ENCODE results near the gene DEUP1. TPM values are rescaled to one million over a fixed set of nuclear protein-coding genes. Genes with fewer than 3 reads are reported as not detected.

The DEUP1 gene
- total RNA-seq, 1 experiment from 2014 or later = not detected

GRCh38 chr11:93322207-93322606, 8.3 kb upstream of the DEUP1 start:
- Mint-ChIP-seq H3K27ac (ENCODE audit: unreplicated experiment) (no peak overlapping the region), H3K4me1 (ENCODE audit: low read depth, unreplicated experiment) (no peaks in the 10 kb centered on the region), H3K4me3 (ENCODE audit: low read depth, unreplicated experiment) (no peak overlapping the region), H3K9me3 (ENCODE audit: low read depth, unreplicated experiment) (peaks cover 4% of the 10 kb centered on the region), H3K36me3 (ENCODE audit: insufficient read depth, unreplicated experiment) (no peaks in the 10 kb centered on the region), H3K27me3 (ENCODE audit: unreplicated experiment) (no peaks in the 10 kb centered on the region)
- DNase-seq = no peak
- no TSS peak for BruUV-seq (replicated peaks)
- CTCF ChIA-PET = no interaction called here
- intact Hi-C loops (cut with micrococcal nuclease; ENCODE audit: unreplicated experiment) = no loop called here
- no peak for TF ChIP-seq CTCF (IDR thresholded peaks at IDR 0.05; ENCODE audit: unreplicated experiment)

GRCh38 chr11:93323747-93324146, 6.8 kb upstream of the DEUP1 start:
- BruUV-seq (replicated peaks) = no TSS peak
- DNase-seq = no peak
- Mint-ChIP-seq H3K27ac (ENCODE audit: unreplicated experiment) (no peak overlapping the region), H3K27me3 (ENCODE audit: unreplicated experiment) (no peaks in the 10 kb centered on the region), H3K9me3 (ENCODE audit: low read depth, unreplicated experiment) (peaks cover 4% of the 10 kb centered on the region), H3K36me3 (ENCODE audit: insufficient read depth, unreplicated experiment) (no peaks in the 10 kb centered on the region), H3K4me3 (ENCODE audit: low read depth, unreplicated experiment) (no peak overlapping the region), H3K4me1 (ENCODE audit: low read depth, unreplicated experiment) (no peaks in the 10 kb centered on the region)
- CTCF ChIA-PET = no interaction called here
- TF ChIP-seq CTCF (IDR thresholded peaks at IDR 0.05; ENCODE audit: unreplicated experiment) = no peak
- intact Hi-C loops (cut with micrococcal nuclease; ENCODE audit: unreplicated experiment) = no loop called here

- DNase-seq = no peak
- Mint-ChIP-seq H3K27ac (ENCODE audit: unreplicated experiment) (no peak overlapping the region), H3K4me3 (ENCODE audit: low read depth, unreplicated experiment) (no peak overlapping the region), H3K4me1 (ENCODE audit: low read depth, unreplicated experiment) (no peaks in the 10 kb centered on the region), H3K9me3 (ENCODE audit: low read depth, unreplicated experiment) (peaks cover 4% of the 10 kb centered on the region), H3K36me3 (ENCODE audit: insufficient read depth, unreplicated experiment) (no peaks in the 10 kb centered on the region), H3K27me3 (ENCODE audit: unreplicated experiment) (no peaks in the 10 kb centered on the region)
- no TSS peak for BruUV-seq (replicated peaks)
- CTCF ChIA-PET = no interaction called here
- TF ChIP-seq CTCF (IDR thresholded peaks at IDR 0.05; ENCODE audit: unreplicated experiment) = no peak
- intact Hi-C loops (cut with micrococcal nuclease; ENCODE audit: unreplicated experiment) = no loop called here
Measured at GRCh38 chr11:93324500-93324899, 6.0 kb upstream of the DEUP1 start.

- H3K27ac Mint-ChIP-seq (ENCODE audit: unreplicated experiment) = no peak overlapping the region
- H3K36me3 Mint-ChIP-seq (ENCODE audit: insufficient read depth, unreplicated experiment) = no peaks in the 10 kb centered on the region
- no peaks in the 10 kb centered on the region for H3K27me3 Mint-ChIP-seq (ENCODE audit: unreplicated experiment)
- no peak for TF ChIP-seq CTCF (IDR thresholded peaks at IDR 0.05; ENCODE audit: unreplicated experiment)
- H3K4me1 Mint-ChIP-seq (ENCODE audit: low read depth, unreplicated experiment) = no peaks in the 10 kb centered on the region
- intact Hi-C loops (cut with micrococcal nuclease; ENCODE audit: unreplicated experiment) = no loop called here
- no TSS peak for BruUV-seq (replicated peaks)
- DNase-seq = no peak
- H3K4me3 Mint-ChIP-seq (ENCODE audit: low read depth, unreplicated experiment) = no peak overlapping the region
- H3K9me3 Mint-ChIP-seq (ENCODE audit: low read depth, unreplicated experiment) = peaks cover 4% of the 10 kb centered on the region
- CTCF ChIA-PET = no interaction called here
Measured at GRCh38 chr11:93326681-93327080, 3.9 kb upstream of the DEUP1 start.
